ENCODE measurements around the gene SYT14. TPM values are rescaled to one million over a fixed set of nuclear protein-coding genes. Genes with fewer than 3 reads are reported as not detected.

SYT14 gene
- total RNA-seq, 3 donors from 2014 or later: not detected

DNA sequence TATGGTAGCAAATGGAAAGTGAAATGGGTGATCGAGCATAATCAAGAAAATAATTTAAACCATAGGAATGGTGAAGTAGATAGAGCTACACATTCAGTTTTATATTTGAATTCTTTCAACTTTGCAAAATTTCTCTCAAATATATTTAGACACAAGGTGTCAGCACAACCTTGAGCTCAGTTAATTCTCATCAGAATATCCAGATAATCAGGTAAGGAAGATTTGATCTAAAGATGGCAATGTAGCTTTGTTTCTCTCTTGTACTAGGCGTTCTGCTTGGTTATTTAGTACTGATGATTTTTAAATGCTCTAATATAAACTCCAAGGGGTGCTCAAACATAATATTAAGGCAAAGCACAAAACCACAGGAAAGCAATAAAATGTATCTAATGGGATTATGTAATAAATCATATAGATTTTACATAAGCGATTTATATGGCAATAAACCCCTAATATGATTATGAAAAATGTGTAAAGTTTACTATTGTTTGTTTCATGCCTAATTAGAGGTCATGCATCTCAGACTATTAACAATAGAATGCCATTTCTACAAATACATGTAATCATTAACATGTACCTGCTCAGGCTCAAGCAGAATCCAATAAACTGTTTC is 262.2 kb downstream of the SYT14 start:
- Mint-ChIP-seq H3K4me1 (ENCODE audit: low read depth) (no peaks in the 10 kb centered on the region), H3K9me3 (no peaks in the 10 kb centered on the region), H3K4me3 (no peak overlapping the region), H3K36me3 (ENCODE audit: insufficient read depth) (no peaks in the 10 kb centered on the region), H3K27me3 (ENCODE audit: low read depth) (no peaks in the 10 kb centered on the region)
- ATAC-seq (no peak), DNase-seq (no peak)

DNA sequence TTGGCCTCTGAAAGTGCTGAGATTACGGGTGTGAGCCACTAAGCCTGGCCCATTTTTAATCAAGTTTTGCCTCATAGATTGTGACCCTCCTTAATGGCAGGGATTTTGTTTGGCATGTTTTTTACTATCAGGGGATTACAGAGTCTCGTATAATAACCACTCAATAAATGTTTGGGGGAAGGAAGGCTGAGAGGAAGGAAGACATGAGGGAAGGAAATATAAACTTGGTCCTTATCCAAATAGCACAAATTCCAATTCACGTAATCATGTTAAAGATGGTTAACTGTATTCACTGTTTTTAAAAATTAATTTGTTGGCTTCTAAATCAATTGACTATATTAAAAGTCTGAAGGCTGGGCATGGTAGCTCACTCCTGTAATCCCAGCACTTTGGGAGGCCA is 263.7 kb downstream of the SYT14 start:
- Mint-ChIP-seq H3K36me3 (ENCODE audit: insufficient read depth) (no peaks in the 10 kb centered on the region), H3K9me3 (no peaks in the 10 kb centered on the region)

DNA sequence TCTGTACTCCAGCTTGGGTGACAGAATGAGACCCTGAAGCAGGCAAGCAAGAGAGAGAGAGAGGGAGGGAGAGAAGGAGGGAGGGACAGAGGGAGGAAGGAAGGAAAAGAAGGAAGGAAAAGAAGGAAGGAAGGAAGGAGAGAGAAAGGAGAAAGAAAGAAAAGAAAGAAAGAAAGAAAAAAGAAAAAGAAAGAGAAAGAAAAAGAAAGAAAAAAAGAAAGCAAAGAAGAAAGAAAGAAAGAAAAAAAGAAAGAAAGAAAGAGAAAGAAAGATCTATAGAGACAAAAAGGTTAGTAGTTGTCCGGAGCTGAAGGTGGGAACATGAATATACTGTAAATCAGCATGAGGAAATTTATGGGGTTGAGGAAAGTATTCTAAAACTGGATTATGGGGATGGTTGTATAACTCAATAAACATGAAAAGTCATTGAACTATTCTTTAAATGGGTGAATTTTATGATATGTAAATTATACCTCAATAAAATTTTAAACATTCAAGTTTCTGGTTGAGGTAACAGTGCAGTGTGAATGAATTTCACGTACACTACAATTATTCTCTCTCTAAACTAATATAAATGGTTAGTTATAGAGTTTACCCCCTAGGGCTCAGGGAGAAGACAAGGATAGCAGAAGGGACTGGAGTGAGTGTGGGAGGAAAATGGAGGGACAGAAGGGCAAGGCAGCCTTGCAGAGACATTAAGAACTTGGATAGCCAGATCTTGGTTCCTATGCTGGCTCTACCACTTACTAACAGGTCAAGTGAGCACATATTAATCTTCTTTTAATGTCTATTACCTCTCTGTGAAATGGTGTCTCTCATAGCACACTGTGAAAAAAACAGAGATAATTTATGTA is 269.8 kb downstream of the SYT14 start:
- H3K27me3 Mint-ChIP-seq (ENCODE audit: low read depth): peaks cover 24% of the 10 kb centered on the region
- peaks cover 4% of the 10 kb centered on the region for H3K9me3 Mint-ChIP-seq
- no peak overlapping the region for H3K4me3 Mint-ChIP-seq
- no peaks in the 10 kb centered on the region for H3K4me1 Mint-ChIP-seq (ENCODE audit: low read depth)
- ATAC-seq (no peak), DNase-seq (no peak)
- H3K36me3 Mint-ChIP-seq (ENCODE audit: insufficient read depth): no peaks in the 10 kb centered on the region

More for the DNA sequence above, 263.7 kb downstream of the SYT14 start:
- DNase-seq (no peak), ATAC-seq (no peak)
- no peaks in the 10 kb centered on the region for H3K4me1 Mint-ChIP-seq (ENCODE audit: low read depth)
- H3K27me3 Mint-ChIP-seq (ENCODE audit: low read depth): peaks cover 6% of the 10 kb centered on the region
- no peak overlapping the region for H3K4me3 Mint-ChIP-seq

DNA sequence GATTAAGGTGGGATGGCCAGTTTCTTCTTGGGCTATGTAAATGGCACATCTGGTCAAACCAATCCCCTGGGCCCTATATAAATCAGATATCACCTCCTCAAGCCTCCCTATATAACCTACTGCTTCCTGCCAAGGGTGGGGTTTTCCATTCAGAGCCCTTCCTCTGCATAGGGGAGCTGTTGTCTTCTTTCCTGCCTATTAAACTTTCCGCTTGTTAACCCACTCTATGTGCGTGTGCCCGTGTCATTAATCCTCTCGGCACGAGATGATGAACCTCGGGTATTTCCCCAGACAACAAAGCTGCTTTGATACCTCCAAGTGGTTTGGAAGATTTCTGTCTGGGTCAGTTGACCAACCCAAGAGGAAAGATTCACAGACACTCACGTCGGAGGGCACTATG is 275.3 kb downstream of the SYT14 start:
- DNase-seq: no peak
- Mint-ChIP-seq H3K9me3 (peaks cover 4% of the 10 kb centered on the region), H3K4me1 (ENCODE audit: low read depth) (no peaks in the 10 kb centered on the region), H3K27me3 (ENCODE audit: low read depth) (peaks cover 19% of the 10 kb centered on the region), H3K4me3 (no peak overlapping the region), H3K36me3 (ENCODE audit: insufficient read depth) (no peaks in the 10 kb centered on the region)
- no peak for ATAC-seq

DNA sequence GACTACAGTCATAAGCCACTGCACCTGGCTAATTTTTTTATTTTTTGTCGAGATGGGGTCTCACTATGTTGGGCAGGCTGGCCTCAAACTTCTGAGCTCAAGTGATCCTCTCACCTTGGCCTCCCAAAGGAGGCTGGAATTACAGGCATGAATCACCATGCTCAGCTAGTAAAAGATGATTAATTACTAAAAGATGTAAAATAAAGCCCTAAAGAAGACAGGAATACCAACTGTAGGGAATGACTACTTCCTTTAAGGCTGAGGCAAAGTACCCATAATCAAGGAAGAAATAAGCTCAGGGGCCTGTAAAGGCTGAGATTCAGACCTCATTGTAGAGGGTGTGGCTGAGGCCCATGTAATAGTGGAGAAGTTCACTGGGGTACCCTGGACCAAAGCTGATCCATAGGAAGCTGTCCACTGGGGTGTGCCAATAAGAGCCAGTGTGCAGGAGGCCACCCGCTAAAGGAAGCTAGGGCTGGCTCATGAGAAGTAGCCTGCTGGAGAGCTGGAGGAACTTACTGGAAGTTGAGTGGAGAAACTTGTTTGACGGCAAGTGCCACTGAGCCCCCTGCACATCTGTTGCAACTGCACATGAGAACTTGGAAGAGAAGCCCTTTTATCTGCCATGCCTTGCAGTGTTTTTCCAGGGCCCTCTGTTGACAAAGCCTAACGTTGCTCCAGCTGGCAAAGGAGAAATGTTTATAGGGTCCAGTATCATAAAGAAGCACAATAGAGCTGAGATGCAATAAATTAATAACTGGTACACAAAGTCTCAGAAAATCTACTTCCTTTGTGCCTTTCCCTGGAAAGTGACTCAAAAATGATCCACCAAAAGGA is 276.8 kb downstream of the SYT14 start:
- Mint-ChIP-seq H3K4me1 (ENCODE audit: low read depth) (no peaks in the 10 kb centered on the region), H3K27me3 (ENCODE audit: low read depth) (peaks cover 16% of the 10 kb centered on the region), H3K9me3 (peaks cover 4% of the 10 kb centered on the region), H3K4me3 (no peak overlapping the region), H3K36me3 (ENCODE audit: insufficient read depth) (no peaks in the 10 kb centered on the region)
- ATAC-seq: no peak
- no peak for DNase-seq

DNA sequence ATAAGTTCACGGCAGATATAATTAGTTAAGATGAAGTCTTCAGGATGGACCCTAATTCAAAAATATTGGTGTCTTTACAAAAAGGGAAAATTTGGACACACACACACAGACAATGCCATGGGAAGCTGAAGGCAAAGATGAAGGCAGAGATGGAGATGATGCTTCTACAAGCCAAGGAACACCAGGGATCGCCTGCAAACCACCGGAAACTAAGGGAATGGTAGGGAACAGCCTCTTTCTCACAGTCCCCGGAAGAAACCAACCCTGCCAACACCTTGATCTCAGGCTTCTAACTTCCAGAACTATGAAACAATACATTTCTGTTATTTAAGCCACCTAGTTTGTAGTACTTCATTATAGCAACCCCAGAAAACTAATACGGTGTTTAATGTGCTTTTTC is 279.5 kb downstream of the SYT14 start:
- peaks cover 13% of the 10 kb centered on the region for H3K27me3 Mint-ChIP-seq (ENCODE audit: low read depth)
- ATAC-seq (no peak), DNase-seq (no peak)
- H3K4me3 Mint-ChIP-seq: no peak overlapping the region
- no peaks in the 10 kb centered on the region for H3K9me3 Mint-ChIP-seq
- no peaks in the 10 kb centered on the region for H3K4me1 Mint-ChIP-seq (ENCODE audit: low read depth)
- no peaks in the 10 kb centered on the region for H3K36me3 Mint-ChIP-seq (ENCODE audit: insufficient read depth)

DNA sequence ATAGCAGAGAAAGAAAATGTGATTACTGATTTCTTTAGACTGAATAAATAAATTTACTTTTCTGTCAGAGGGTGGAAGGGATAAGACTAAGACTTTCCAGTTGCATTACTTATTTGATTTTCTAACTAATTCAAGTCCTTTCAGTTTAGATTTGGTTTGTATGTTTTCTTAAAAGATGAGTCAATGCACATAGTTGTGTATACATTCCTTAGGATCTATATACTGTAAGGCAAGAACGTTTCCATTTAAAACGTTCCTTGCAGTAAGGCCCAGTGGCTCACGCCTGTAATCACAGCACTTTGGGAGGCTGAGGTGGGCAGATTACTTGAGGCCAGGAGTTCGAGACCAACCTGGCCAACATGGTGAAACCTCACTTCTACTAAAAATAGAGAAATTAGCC is 280.0 kb downstream of the SYT14 start:
- Mint-ChIP-seq H3K4me1 (ENCODE audit: low read depth) (no peaks in the 10 kb centered on the region), H3K27me3 (ENCODE audit: low read depth) (peaks cover 13% of the 10 kb centered on the region), H3K9me3 (no peaks in the 10 kb centered on the region), H3K4me3 (no peak overlapping the region), H3K36me3 (ENCODE audit: insufficient read depth) (no peaks in the 10 kb centered on the region)
- DNase-seq: no peak
- no peak for ATAC-seq

Other genes starting within 250 kb of the SYT14 start
- gene HSD11B1, start 233.4 kb upstream of the SYT14 start, total RNA-seq: 1 to 10 TPM; 2.6 to 8.7 (median 2.7) TPM
- 100 to 1,000 TPM in 1 of 3 donors, 10 to 100 TPM in 2; 59.0 to 109 (median 85.2) TPM for gene TRAF3IP3, start 182.2 kb upstream of the SYT14 start, total RNA-seq
- 1 to 10 TPM; 1.6 to 2.1 (median 1.7) TPM for gene C1orf74, start 153.7 kb upstream of the SYT14 start, total RNA-seq
- under 1 TPM; 0.11 to 0.15 (median 0.13) TPM for gene IRF6, start 132.1 kb upstream of the SYT14 start, total RNA-seq
- gene UTP25, start 110.2 kb upstream of the SYT14 start, total RNA-seq: 10 to 100 TPM; 16.9 to 18.6 (median 17.7) TPM

All from activated T-cell treated with anti-CD3 and anti-CD28 coated beads, Interleukin-2, amount 50 U/mL, for 4 hours (primary cell).